Retinal pigment epithelial cell (primary cell): ENCODE measurements around the gene ZDHHC5.

ENCODE experiments used
- DNase-seq: peaks from one replicate; pipeline ENCODE4 v3.0.0-alpha.2; 2010; ENCODE audit warnings: low read depth
- H3K4me3 ChIP-seq: 2 replicates; pipeline ENCODE4 v1.5.1; 2011; ENCODE audit warnings: mild to moderate bottlenecking, low read length, control low read depth, moderate library complexity
- TF ChIP-seq, protein P1 (sequence below): conservative IDR thresholded peaks from 2 replicates; pipeline ENCODE4 v1.5.1; 2011; ENCODE audit warnings: low read depth, low read length, control low read depth, inconsistent platforms

Gene ZDHHC5

DNA sequence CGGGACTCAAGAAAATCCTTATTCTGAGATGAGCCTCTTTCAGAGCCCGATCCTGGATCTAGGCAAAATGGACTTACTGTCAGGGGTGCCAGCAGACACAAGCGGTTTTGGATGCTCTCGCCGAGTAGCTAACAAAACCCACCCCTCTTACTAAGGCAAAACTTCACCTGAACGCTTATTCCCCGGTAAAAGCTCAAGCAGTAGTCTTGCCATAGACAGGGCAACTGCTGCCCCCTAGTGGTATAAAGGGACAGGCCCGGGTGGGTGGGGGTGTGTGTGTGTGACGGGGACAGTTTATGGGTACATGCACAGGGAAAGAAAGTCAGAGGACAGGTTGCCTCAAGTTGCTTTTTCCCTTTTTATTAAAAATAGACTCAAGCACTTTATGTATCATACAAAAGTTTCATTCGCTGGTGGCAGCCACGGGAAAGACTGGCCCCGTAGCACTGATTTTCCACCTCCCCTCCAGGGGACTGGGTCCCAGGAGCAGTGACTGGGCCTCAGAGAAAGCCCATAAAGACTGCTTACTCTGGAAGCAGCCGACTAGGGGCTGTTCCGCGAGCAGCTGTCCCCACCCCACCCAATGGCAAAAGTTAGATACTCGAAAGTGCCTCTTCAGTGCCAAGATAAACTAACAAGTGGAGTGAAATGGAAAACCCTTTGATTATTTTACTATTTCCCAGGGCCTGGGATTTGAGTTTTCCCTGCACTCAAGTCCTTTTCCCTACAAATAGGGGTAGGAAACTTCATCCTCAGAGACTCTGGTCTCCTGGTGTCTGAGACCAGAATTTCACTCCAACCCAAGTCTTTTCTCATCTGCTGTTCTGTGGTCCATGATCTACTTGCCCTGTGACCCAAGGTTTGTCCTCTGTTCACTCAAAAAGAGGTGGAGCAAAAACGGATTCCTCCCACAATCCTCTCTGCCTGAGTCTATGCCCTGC, 22.9 kb upstream of the ZDHHC5 start:
- TF ChIP-seq, protein P1, sequence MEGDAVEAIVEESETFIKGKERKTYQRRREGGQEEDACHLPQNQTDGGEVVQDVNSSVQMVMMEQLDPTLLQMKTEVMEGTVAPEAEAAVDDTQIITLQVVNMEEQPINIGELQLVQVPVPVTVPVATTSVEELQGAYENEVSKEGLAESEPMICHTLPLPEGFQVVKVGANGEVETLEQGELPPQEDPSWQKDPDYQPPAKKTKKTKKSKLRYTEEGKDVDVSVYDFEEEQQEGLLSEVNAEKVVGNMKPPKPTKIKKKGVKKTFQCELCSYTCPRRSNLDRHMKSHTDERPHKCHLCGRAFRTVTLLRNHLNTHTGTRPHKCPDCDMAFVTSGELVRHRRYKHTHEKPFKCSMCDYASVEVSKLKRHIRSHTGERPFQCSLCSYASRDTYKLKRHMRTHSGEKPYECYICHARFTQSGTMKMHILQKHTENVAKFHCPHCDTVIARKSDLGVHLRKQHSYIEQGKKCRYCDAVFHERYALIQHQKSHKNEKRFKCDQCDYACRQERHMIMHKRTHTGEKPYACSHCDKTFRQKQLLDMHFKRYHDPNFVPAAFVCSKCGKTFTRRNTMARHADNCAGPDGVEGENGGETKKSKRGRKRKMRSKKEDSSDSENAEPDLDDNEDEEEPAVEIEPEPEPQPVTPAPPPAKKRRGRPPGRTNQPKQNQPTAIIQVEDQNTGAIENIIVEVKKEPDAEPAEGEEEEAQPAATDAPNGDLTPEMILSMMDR, result peak; percentile 91
- DNase-seq, result no peak
- H3K4me3 ChIP-seq, result no peak overlapping the region

GRCh38 chr11:57645689-57646085, 22.2 kb upstream of the ZDHHC5 start:
- TF ChIP-seq, protein P1, result no peak
- H3K4me3 ChIP-seq, result no peak overlapping the region
- no peak for DNase-seq

- DNase-seq, result no peak
- TF ChIP-seq, protein P1, result no peak
Measured at GRCh38 chr11:57646194-57646798, 21.6 kb upstream of the ZDHHC5 start.

DNA sequence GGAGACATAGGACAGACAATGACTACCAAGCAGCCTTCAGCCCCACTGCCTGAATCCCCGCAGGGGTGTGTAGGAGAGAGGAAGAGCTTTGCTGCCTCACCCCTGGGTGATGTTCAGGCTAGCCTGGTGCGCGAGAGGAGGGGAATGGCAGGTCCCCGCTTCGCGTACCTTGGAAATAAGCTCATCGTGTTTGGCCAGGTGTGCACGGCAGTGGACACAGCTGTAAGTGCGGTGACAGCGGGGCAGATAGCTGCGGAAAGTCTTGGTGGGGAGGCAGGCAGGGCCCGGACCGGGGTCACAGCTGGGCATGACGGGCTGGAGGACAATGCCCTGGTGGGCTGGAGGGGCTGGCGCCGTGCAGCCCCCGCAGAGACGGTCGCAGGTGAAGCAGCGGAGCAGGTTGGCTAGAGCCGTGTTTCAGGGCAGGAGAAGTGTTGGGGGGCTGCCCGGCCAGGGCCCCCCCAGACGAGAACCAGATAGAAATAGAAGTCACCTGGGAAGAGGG, 21.1 kb upstream of the ZDHHC5 start:
- TF ChIP-seq, protein P1, result no peak

More at GRCh38 chr11:57646194-57646798, 21.6 kb upstream of the ZDHHC5 start:
- H3K4me3 ChIP-seq, result no peak overlapping the region

GRCh38 chr11:57647372-57647771, 20.5 kb upstream of the ZDHHC5 start:
- H3K4me3 ChIP-seq, result no peak overlapping the region
- TF ChIP-seq, protein P1, result no peak
- no peak for DNase-seq

More for the DNA sequence above, 21.1 kb upstream of the ZDHHC5 start:
- no peak for DNase-seq
- no peak overlapping the region for H3K4me3 ChIP-seq

- no peak overlapping the region for H3K4me3 ChIP-seq
- DNase-seq, result no peak
Measured at GRCh38 chr11:57647960-57648800, 19.7 kb upstream of the ZDHHC5 start.

More at GRCh38 chr11:57647960-57648800, 19.7 kb upstream of the ZDHHC5 start:
- TF ChIP-seq, protein P1, result no peak
